GM19099 (cell line): ENCODE data around the gene WARS2.

Experiments
- POLR2A ChIP-seq: IDR thresholded peaks from 3 replicates; pipeline ENCODE4 v1.6.1; 2011; ENCODE audit warnings: low read depth; ENCODE audit not compliant: insufficient read length; ENCODE audit errors: extremely low read depth

The WARS2 gene

GRCh38 chr1:118999348-119000071, 140.9 kb downstream of the WARS2 start:
- TF ChIP-seq POLR2A: no peak

GRCh38 chr1:118998171-118998570, 142.3 kb downstream of the WARS2 start:
- no peak for TF ChIP-seq POLR2A

GRCh38 chr1:118997225-118997624, 143.2 kb downstream of the WARS2 start:
- TF ChIP-seq POLR2A: no peak

- no peak for TF ChIP-seq POLR2A
Observed at GRCh38 chr1:118995312-118996016, 145.0 kb downstream of the WARS2 start.

GRCh38 chr1:118993700-118994026, 146.8 kb downstream of the WARS2 start:
- no peak for TF ChIP-seq POLR2A

- no peak for TF ChIP-seq POLR2A
Observed at GRCh38 chr1:118992868-118993699, 147.4 kb downstream of the WARS2 start.

- TF ChIP-seq POLR2A: no peak
Observed at GRCh38 chr1:118992237-118992825, 148.1 kb downstream of the WARS2 start.

GRCh38 chr1:118991448-118991847, 149.0 kb downstream of the WARS2 start:
- no peak for TF ChIP-seq POLR2A

- no peak for TF ChIP-seq POLR2A
Observed at GRCh38 chr1:118990513-118991152, 149.8 kb downstream of the WARS2 start.

GRCh38 chr1:118989878-118990378, 150.5 kb downstream of the WARS2 start:
- no peak for TF ChIP-seq POLR2A

- TF ChIP-seq POLR2A: no peak
Observed at GRCh38 chr1:118989006-118989815, 151.2 kb downstream of the WARS2 start.

GRCh38 chr1:118988186-118989005, 152.1 kb downstream of the WARS2 start, which contains the start of gene TBX15:
TBX15 (minus strand) TSS chr1:118988343; CDS start chr1:118987795, 548 bp downstream.
- no peak for TF ChIP-seq POLR2A

- TF ChIP-seq POLR2A: peak; percentile 59
Observed at GRCh38 chr1:118987468-118988185, 152.8 kb downstream of the WARS2 start.
